Left hindlimb (tissue), 1 donor: ENCODE measurements around the gene CNNM2.
"Not testable (repeated sequence)": the region's sequence is repeated elsewhere in the genome, so short reads cannot be mapped to it uniquely, and the experiment has no call there.

ENCODE experiments used
- DNase-seq: peaks from one replicate; pipeline ENCODE4 v3.0.0-alpha.2; 2018

The CNNM2 gene

DNA sequence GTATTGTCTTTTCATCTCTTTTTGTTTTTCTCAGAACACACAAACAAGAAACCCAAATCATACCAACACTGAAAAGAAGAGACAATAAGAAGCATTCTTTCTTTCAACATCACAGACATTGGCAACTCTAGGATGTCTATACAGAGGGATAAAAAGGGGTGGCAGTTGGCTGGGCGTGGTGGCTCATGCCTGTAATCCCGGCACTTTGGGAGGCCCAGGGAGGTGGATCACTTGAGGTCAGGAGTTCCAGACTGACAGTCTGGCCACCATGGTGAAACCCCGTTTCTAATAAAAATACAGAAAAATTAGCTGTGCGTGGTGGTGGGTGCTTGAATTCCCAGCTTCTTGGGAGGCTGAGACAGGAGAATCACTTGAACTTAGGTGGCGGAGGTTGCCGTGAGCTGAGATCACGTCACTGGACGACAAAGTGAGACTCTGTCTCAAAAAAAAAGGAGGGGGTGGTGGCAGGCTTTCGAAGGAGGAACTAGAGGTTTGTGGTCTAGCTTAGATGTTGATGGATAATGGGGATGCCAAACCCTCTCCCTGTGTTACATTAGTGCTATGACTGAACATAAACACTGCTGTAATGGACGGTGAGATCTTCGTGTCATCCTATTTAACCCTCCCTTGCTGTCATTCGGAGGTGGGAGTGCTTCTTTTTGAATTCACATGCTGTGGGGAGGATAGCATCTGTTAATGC lies 9.4 kb downstream of the CNNM2 start:
- no peak for DNase-seq

DNA sequence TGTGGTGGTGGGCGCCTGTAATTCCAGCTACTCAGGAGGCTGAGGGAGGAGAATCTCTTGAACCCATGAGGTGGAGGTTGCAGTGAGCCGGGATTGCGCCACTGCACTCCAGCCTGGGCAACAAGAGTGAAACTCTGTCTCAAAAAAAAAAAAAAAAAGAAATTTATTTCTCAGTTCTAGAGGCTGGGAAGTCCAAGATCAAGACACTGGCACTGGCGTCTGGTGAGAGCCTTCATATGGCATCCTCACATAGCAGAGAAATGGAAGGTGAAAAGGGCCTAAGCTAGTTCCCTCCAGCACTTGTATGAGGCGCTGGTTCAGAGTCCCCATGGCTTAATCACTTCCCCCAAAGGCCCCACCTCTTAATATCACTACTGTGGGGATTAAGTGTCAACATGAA lies 10.3 kb downstream of the CNNM2 start:
- DNase-seq: not testable (repeated sequence)

DNA sequence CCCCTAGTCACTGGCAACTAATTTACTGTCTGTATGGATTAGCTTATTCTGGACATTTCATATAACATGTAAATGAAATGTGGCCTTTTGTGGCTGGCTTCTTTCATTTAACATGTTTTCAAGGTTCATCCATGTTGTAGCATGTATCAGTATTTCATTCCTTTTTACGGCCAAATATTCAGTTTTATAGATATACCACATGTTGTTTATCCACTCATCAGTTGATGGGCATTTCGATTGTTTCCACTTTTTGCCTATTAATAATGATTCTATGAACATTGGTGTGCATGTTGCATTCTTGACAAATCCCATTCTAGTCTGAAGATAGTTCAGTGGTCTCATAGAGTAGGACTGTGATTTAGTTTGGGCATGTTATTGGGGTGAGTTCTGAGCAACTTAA lies 12.6 kb downstream of the CNNM2 start:
- no peak for DNase-seq

DNA sequence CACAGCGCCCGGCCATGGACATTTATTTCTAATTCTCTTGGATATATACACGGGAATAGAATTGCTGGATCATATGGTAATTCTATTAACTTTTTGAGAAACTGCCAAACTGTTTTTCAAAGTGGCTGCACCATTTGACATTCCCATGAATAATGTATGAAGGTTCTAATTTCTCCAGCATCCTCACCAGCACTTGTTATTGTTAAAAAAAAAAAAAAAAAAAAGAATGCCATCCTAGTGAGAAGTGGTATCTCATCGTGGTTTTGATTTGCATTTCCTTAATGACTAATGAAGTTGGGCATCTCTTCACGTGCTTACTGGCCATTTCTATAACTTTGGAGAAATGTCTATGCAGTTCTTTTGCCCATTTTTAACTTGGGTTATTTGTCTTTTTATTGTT lies 13.5 kb downstream of the CNNM2 start:
- no peak for DNase-seq

DNA sequence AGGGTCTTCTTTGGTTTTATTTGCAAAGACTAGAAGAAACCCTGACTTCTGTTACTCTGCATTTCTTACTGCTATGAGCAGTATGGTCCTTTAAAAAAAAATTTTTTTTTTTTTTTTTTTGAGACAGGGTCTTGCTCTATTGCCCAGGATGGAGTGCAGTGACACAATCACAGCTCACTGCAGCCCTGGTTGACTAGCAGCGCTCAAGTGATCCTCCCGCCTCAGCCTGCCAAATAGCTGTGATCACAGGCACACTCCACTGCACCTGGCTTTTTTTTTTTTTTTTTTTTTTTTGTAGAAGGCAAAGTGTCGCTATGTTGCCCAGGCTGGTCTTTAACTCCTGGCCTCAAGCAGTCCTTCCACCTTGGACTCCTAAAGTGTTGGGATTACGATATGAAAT lies 17.4 kb downstream of the CNNM2 start:
- no peak for DNase-seq

DNA sequence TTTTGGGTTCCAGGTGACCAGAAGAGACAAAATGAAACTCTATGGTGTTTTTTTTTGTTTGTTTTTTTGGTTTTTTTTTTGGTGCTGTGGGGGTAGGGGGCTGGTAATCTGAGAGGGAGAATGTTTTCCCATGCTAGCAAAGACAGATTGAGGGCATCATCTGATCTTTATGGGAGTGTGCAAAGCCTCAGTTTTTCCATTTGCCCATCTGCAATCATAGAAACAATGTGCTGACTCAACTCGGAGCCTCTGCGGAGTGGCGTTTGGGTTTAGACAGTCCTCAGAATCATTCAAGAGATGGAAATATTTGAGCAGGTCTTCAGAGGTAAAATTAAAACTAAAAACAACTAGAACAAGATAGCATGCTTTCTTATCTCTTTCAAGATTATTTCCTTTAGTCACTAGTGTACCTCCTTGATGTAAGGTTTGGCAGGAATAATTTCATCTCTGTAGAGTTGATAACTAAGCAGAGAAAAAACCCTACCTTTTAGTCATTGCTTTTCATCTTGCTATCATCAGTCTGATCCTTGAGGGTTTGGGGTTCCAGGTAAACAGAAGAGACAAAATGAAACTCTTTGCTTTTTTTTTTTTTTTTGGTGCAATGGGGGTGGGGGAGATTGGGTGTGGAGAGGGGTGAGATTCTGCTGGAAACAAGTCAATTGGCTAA lies 18.0 kb downstream of the CNNM2 start:
- no peak for DNase-seq

DNA sequence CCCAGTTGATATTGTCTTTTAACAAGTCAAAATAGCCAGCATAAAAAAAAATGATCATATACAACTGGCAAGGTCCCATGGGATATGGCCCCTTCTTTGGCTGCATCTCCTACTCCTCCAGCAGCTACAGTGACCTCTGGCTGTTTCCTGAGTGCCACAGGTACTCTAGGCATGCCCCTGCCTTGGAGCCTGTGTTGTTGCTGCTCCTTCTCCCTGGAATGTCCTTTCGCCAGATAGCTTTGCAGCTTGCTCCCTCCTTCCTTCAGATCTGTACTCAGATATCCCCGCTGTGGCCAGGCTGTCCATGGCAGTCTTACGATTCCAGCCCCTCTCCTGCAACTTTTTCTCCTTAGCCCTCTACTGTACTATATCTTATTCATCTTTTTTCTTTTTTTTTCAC lies 23.3 kb downstream of the CNNM2 start:
- no peak for DNase-seq

DNA sequence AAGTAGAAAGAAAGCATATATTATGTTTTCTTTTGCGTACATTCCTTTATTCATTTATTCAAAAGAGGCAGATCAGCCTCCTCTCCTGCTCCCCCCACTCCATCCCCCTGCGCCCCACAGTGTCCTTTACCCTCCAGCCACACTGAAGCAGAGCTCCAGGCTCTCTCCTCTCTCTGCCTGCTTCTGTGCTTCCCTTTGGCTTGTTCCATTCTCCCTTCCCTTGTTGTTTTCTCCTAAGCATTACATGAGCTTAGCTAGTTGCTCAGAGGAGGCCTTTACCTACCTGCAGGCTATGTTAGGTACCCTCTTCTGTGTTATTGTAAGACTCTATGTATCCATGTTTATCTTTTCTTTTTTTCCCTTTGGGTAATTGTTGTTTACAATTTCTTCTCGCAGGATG lies 27.4 kb downstream of the CNNM2 start:
- DNase-seq: no peak

DNA sequence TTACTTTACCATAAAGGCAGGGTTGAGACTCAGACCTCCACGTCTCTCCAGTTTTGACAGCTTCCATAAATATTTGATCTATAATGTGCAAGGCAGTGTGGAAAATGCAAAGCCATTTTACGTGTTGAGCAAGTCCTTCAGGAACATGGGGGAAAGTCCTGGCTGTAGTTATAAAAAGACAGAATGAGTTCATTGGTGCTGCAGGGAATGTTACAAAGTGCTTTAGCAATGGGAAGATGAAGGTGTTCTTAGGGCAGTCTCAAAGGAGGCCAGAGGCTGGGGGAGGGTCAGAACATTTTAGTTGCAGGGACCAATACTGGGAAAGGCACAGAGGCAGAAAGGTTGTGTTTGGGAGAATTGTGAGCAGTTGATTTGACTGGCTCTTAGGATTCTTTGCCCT lies 27.9 kb downstream of the CNNM2 start:
- no peak for DNase-seq

DNA sequence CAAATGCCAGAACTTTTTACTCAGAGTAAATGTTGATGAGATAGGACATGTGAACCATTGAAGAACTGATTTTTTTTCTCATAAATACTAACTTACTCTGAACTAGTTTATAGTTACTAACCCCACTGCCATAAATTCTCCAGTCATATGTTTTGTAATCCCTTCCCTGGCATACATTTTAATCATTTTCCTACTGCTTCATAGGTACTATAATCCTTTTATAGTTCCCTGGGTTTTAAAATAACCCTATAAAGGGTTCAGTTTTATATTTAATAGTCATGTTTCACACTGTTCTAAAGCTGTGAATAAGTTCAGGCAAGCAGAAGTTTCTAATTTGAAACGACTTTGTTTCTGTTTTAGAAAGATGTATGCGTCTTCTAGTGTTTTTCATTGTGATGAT lies 28.9 kb downstream of the CNNM2 start:
- no peak for DNase-seq

DNA sequence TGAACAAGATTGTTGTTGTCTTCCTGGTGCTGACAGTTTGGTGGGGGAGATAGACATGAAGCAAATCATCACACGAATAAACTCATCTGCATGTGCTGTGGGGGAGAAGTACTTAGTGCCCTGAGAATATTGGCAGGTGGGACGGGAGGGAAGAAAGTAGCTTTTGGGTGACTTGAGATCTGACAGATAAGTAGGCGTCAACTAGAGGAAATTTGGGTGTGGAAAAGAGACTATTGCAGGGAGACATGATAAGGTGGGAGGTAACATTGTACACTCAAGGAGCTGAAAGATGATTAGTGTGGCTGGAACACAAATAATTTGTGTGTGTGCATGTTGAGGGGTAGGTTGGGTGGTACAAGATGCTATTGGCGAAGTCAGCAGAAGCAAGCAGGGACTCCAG lies 30.1 kb downstream of the CNNM2 start:
- no peak for DNase-seq

DNA sequence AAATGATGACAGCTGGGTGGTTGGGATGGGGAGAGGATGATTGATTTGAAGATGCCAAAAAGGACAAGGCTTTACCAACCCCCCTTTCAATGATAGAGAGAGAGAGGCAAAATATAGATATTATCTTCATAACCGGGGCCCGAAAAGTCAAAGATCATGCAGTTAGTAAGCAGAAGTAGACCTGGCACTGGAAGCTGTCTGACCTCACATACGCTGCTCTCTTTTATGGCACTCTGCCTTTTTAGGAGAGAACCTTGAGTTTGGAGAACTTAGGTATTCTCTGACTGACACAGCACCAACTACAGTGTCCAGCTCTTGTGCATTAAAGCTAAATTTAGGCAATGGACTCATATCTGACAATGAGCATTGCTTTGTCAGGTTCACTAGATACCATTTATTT lies 30.7 kb downstream of the CNNM2 start:
- DNase-seq: no peak

DNA sequence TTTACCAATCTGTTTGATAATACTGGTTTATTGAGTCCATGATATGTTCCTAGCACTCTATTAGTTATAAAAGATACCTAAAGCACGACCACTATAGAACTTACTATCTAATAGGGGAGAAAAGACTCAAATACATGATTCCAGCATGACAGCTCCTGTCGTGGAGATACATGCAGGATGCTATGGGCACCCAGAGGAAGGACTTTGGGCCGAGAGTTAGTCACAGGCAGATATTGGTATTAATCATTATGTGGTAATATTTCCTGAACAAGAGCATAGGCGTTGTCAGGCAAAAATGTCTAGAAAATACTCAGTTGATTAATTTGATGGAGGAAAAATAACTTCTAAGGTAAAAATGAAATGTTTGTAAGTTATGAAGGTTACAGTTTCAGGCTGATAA lies 31.8 kb downstream of the CNNM2 start:
- DNase-seq: no peak

DNA sequence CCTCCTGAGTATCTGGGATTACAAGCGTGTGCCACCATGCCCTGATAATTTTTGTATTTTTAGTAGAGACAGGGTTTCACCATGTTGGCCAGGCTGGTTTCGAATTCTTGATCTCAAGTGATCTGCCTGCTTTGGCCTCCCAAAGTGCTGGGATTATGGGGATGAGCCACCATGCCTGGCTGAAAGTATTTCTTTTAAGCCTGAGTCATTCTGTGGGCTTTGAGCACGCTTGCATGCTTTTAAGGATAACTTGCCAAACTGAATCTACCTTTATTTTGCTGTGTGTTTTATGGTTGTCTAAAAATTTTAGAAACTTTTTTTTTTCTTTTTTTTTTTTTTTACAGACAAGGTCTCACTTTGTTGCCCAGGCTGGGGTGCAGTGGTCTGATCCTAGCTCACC lies 33.2 kb downstream of the CNNM2 start:
- DNase-seq: no peak

DNA sequence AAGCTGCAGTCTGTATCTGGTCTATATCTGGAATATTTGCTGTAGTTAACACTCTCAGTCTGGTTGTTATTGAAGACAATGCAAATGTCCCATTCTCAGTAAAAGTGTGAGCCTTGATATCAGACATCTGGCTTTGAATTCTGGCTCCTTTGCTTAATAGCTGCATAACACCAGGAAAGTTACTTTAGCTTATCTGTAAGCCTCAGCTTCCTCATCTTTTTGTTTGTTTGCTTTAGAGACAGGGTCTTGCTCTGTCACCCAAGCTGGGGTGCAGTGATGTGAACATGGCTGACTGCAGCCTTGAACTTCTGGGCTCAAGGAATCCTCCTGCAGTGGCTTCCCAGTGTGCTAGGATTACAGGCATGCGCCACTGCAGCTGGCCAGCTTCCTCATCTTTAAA lies 41.3 kb downstream of the CNNM2 start:
- DNase-seq: no peak

DNA sequence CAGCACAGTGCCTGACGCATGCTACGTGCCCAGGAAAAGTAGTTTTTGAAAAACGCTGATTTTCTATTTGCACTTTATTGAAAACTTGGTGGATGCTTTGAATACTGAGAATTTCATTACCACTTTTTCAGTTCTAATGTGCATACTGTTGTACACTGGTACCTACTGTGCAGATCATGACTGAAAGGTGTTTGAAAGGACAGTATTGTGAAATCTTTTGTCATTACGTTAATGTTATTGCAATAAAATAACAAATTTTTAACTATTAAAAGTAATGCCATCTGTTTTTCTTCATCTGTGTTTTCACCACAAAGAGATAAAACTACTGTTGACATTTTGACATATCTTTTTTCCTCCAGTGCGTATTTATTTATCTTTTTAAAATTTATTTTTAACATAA lies 42.1 kb downstream of the CNNM2 start:
- no peak for DNase-seq

DNA sequence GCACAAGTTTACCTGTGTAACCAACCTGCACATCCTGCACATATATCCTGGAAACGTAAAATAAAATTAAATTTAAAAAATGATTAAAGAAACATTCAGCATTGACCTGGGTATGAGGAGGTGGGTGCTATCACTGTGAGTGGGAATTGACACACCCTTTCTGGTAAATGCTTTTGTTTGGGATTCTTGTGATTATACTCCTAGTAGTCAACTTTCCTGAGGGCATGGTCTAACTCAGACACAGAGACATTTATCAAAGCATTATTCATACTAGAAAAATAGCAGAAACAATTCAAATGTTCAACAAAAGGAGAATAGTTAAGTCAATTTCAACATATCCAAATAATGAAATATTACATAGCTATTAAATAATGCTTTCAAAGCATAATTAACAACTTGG lies 44.2 kb downstream of the CNNM2 start:
- no peak for DNase-seq

DNA sequence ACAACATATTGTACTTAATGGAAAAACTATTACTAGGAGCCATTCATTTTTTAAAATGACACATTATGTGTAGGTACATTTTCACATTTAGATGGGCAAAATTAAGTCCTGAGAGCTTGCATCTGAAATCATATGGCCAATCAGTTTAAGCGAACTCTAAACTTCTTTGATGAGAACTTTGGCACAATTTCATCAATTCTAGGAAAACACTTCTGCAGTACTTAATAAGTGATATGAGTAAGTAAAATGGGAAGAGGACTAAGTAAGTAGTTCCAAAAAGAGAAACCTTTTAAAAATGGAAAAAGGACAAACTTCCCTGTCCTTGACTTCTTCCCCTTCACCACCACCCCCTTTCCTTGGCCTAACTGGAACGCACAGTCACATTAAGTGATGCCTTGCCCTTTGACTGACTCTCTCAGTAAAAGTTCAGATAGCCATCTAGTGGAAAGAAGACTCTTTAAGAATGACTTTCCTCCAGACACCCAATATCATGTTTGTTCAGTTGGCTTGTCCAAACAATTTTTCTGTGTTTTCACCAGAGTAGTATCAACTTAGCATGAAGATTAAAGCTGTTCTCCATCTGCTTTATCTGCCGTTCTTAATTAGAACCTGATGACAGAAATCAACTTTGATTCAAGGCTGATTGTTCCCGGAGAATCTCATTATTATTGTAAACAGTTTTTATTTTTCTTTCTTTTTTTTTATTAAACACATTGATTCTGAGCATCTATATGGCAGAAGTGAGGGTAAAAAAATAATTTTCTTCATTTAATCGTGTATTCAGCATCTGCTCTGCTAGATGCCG lies 45.1 kb downstream of the CNNM2 start:
- no peak for DNase-seq

DNA sequence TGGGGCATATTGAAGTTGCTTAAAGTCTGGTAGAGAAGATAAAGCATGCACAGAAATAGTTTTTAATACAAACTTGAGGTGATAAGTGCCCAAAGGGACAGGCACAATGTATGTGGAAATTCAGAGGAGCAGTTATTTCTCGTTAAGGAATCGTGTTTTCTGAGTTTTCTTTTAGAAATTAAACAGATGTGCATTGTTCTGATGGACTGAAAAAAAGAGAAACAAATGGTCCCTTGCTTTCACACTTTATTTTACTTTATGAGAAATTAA lies 45.6 kb downstream of the CNNM2 start:
- DNase-seq: no peak

DNA sequence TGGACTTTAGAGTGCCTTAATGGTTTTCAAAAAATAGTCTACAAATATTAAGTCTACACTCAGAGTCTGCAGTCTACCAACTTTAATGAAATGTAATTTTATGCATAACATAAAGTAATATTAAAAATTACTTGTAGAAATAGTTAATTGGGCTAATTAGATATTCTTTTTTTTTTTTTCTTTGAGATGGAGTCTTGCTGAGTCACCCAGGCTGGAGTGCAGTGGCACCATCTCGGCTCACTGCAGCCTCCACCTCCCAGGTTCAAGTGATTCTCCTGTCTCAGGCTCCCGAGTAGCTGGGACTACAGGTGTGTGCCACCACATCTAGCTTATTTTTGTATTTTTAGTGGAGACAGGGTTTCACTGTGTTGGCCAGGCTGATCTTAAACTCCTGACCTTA lies 46.0 kb downstream of the CNNM2 start:
- DNase-seq: not testable (repeated sequence)

DNA sequence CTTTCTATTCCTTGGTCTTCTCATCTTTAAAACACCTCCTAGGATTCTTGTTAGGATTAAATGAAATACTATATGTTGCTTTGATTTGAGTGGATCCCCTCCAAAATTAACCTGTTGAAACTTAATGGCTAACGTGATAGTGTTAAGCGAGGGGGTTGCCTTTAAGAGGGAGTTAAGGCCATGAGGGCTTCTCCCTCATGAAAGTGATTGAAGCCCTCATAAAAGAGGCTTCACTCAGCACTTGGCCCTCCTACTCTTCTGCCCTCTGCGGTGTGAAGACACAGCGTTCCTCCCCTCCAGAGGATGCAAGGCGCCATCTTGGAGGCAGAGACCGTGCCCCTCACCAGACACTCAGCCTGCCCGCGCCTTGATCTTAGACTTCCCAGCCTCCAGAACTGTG lies 46.6 kb downstream of the CNNM2 start:
- no peak for DNase-seq

DNA sequence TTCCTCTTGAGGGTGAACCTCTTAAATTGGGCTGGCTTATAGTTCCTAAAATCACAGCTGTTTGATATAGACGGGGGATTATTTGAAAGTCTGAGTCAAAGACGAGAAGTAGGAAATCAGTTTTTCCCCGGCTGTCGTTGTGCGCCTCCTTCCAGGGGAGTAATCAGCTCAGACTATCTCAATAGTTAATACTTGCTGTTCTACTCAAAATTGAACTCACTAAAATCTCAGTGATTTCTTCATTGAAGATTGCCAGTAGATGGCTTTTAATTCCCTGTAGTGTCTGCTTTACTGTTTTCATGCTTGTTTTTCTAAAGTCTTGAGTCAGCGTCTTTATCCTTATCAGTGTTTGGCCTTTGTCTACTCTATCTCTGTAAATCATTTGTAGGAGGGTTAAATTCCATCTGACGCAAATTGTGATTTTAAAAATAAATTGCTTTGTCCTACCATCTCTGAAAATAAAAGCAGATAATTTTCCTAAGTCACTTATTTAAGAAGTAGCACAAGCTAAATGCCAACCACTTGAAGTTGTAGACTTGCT lies 47.3 kb downstream of the CNNM2 start:
- no peak for DNase-seq

DNA sequence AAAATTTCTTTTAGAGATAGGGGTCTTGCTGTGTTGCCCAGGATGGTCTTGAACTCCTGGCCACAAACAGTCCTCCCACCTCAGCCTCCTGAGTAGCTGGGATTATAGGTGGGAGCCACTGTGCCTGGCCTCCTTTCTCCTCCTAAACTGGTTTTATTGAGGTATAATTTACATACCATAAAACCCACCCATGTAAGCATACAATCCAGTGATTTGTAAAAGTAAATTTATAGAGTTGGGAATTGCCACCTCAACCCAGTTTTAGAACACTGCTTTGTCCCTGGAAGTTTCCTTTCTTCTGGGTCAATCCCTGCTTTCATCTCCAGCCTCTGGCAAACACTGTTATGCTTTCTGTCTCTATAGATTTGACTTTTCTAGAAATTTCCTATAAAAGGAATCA lies 49.0 kb downstream of the CNNM2 start:
- DNase-seq: no peak
